Loucy (cell line): Measurements from ENCODE around the gene RCAN1.

Experiments used
- H2AFZ ChIP-seq: fragments of 200-600 bp; sonication (generic); 2 replicates; pipeline ENCODE4 v1.6.0; 2016; ENCODE audit warnings: antibody characterized with exemption, mild to moderate bottlenecking, low read length, moderate library complexity
- H3F3A ChIP-seq: fragments of 200-600 bp; 2 replicates; pipeline ENCODE4 v1.6.0; 2016; ENCODE audit warnings: antibody characterized with exemption, low read depth, mild to moderate bottlenecking
- H3K27me3 ChIP-seq: fragments of 200-600 bp; sonication (generic); 2 replicates; pipeline ENCODE4 v1.6.1; 2014; ENCODE audit warnings: low read length, mild to moderate bottlenecking; ENCODE audit not compliant: insufficient read depth, poor library complexity, severe bottlenecking
- H3K36me3 ChIP-seq: fragments of 200-600 bp; sonication (generic); 2 replicates; pipeline ENCODE4 v1.6.1; 2016; ENCODE audit warnings: low read length; ENCODE audit not compliant: insufficient read depth
- H3K4me1 ChIP-seq: fragments of 200-600 bp; sonication (generic); 2 replicates; pipeline ENCODE4 v1.5.1; 2014; ENCODE audit warnings: low read length, mild to moderate bottlenecking; ENCODE audit not compliant: insufficient read depth, poor library complexity, severe bottlenecking
- H3K4me2 ChIP-seq: fragments of 200-600 bp; sonication (generic); 2 replicates; pipeline ENCODE4 v1.6.0; 2014; ENCODE audit warnings: antibody characterized with exemption, low read length, low read depth, mild to moderate bottlenecking; ENCODE audit not compliant: poor library complexity, severe bottlenecking
- H3K4me3 ChIP-seq: fragments of 200-600 bp; sonication (generic); 2 replicates; pipeline ENCODE4 v1.5.1; 2014; ENCODE audit warnings: low read length, mild to moderate bottlenecking, mixed read lengths; ENCODE audit not compliant: poor library complexity, severe bottlenecking
- H3K79me2 ChIP-seq: fragments of 200-600 bp; sonication (generic); 2 replicates; pipeline ENCODE4 v1.6.1; 2014; ENCODE audit warnings: low read length; ENCODE audit not compliant: insufficient read depth
- H3K9ac ChIP-seq: fragments of 200-600 bp; sonication (generic); 2 replicates; pipeline ENCODE4 v1.6.0; 2014; ENCODE audit warnings: mild to moderate bottlenecking, low read depth, low read length, moderate library complexity; ENCODE audit not compliant: poor library complexity, severe bottlenecking
- H3K9me2 ChIP-seq: fragments of 200-600 bp; sonication (generic); replicated peaks from 2 replicates; pipeline ENCODE4 v1.6.1; 2016; ENCODE audit warnings: low read depth, low read length, mixed read lengths
- H3K9me3 ChIP-seq: fragments of 200-600 bp; sonication (generic); 2 replicates; pipeline ENCODE4 v1.6.1; 2014; ENCODE audit warnings: mild to moderate bottlenecking, antibody characterized with exemption, low read length, low read depth; ENCODE audit not compliant: insufficient read depth
- H4K20me1 ChIP-seq: fragments of 200-600 bp; sonication (generic); 2 replicates; pipeline ENCODE4 v1.6.0; 2014; ENCODE audit warnings: antibody characterized with exemption, low read length, mild to moderate bottlenecking; ENCODE audit not compliant: insufficient read depth, poor library complexity, severe bottlenecking
- CTCF ChIP-seq: fragments of 200-600 bp; sonication (generic); conservative IDR thresholded peaks from 2 replicates; pipeline ENCODE4 v1.5.1; 2014; ENCODE audit warnings: mild to moderate bottlenecking, antibody characterized with exemption, low read length
- EZH2phosphoT487 ChIP-seq: fragments of 200-600 bp; IDR thresholded peaks from 2 replicates; pipeline ENCODE4 v1.6.1; 2018; ENCODE audit warnings: antibody characterized with exemption, mild to moderate bottlenecking, moderate library complexity, borderline replicate concordance

RCAN1 gene

GRCh38 chr21:34614628-34615486, at the start of gene RCAN1:
Gene RCAN1, minus strand, starts transcription at chr21:34615113. Its CDS starts 102 bp downstream, at chr21:34615011.
- Histone ChIP-seq H3K9ac (peak within 1 kb of the TSS; percentile 73), H3F3A (no peaks in the 10 kb centered on the region; the same call in 1 of the 2 replicates), H4K20me1 (no peaks in the 10 kb centered on the region), H3K79me2 (peaks cover 36% of the 10 kb centered on the region), H3K4me3 (peak within 1 kb of the TSS; percentile 85), H3K27me3 (no peaks in the 10 kb centered on the region), H3K9me2 (no peaks in the 10 kb centered on the region), H2AFZ (peak within 1 kb of the TSS; percentile 88), H3K4me2 (peak within 1 kb of the TSS; percentile 95), H3K4me1 (peaks cover 57% of the 10 kb centered on the region), H3K36me3 (no peaks in the 10 kb centered on the region), H3K9me3 (no peaks in the 10 kb centered on the region)
- TF ChIP-seq CTCF (no peak), EZH2phosphoT487 (no peak)

- no peaks in the 10 kb centered on the region for H4K20me1 ChIP-seq
- no peaks in the 10 kb centered on the region for H3K9me2 ChIP-seq
- TF ChIP-seq CTCF: no peak
- no peak for TF ChIP-seq EZH2phosphoT487
- H3K4me2 ChIP-seq: no peak overlapping the region
- H3K9ac ChIP-seq: no peak overlapping the region
- no peak overlapping the region for H2AFZ ChIP-seq
- no peak overlapping the region for H3K4me3 ChIP-seq
- peaks cover 8% of the 10 kb centered on the region for H3K27me3 ChIP-seq
- no peaks in the 10 kb centered on the region for H3K79me2 ChIP-seq
- no peaks in the 10 kb centered on the region for H3F3A ChIP-seq
- H3K36me3 ChIP-seq: no peaks in the 10 kb centered on the region
- H3K4me1 ChIP-seq: no peaks in the 10 kb centered on the region
- peaks cover 12% of the 10 kb centered on the region; the same call in 1 of the 2 replicates for H3K9me3 ChIP-seq
These were observed 46.9 kb upstream of the RCAN1 start for GRCh38 chr21:34661848-34662247.

GRCh38 chr21:34653522-34653921, 38.6 kb upstream of the RCAN1 start:
- Histone ChIP-seq H3K4me1 (no peaks in the 10 kb centered on the region), H3K9me3 (no peaks in the 10 kb centered on the region), H3K4me2 (no peak overlapping the region), H3K9me2 (no peaks in the 10 kb centered on the region), H3K4me3 (no peak overlapping the region), H3K79me2 (no peaks in the 10 kb centered on the region), H3K9ac (no peak overlapping the region), H3F3A (no peaks in the 10 kb centered on the region), H3K36me3 (no peaks in the 10 kb centered on the region), H4K20me1 (no peaks in the 10 kb centered on the region), H3K27me3 (peaks cover 12% of the 10 kb centered on the region), H2AFZ (no peak overlapping the region)
- no peak for TF ChIP-seq CTCF
- TF ChIP-seq EZH2phosphoT487: no peak
